ENCODE results near the gene VPS37C.

DNA sequence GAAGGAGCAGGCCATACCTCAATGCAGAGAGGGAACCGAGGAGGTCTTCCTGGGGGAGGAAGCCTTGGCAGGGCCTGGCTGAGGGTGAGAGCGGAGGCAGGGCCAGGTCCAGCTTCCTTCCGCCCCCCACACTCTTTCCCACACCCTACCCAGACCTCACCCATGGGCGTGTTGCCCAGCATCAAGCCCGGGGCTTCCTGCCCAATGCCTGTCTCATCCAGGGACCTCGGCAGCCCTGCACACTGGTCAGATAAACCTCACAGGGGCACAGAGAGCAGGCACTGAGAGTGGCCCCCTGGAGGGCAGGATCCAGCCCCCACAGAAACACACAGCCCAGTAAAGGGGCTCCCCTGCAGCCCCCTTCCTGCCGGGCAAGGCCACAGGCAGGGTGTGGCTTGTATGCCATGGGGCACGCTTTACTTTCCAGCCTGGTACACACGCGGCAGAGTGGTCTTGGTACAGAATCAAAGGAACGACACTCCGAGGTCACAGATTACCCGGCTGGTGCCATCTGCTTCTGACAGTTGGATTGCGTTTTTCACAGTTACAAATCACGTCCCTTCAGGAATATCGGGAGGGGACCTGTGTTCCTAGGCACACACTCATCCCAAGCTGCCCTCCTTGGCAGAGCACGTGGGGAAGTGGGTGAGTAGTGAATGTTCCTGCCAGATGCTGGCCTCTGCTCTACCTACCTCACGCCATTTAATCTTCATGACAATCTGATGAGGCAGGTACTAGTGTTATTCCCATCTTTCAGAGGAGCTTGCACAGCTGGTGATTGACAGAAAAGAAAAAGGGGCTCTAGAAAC lies 79.0 kb downstream of the VPS37C start:
- TF ChIP-seq, protein P1, sequence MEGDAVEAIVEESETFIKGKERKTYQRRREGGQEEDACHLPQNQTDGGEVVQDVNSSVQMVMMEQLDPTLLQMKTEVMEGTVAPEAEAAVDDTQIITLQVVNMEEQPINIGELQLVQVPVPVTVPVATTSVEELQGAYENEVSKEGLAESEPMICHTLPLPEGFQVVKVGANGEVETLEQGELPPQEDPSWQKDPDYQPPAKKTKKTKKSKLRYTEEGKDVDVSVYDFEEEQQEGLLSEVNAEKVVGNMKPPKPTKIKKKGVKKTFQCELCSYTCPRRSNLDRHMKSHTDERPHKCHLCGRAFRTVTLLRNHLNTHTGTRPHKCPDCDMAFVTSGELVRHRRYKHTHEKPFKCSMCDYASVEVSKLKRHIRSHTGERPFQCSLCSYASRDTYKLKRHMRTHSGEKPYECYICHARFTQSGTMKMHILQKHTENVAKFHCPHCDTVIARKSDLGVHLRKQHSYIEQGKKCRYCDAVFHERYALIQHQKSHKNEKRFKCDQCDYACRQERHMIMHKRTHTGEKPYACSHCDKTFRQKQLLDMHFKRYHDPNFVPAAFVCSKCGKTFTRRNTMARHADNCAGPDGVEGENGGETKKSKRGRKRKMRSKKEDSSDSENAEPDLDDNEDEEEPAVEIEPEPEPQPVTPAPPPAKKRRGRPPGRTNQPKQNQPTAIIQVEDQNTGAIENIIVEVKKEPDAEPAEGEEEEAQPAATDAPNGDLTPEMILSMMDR (IDR thresholded peaks at IDR 0.05; ENCODE audit: low read length) = no peak
- TF ChIP-seq EZH2 (optimal IDR thresholded peaks at IDR 0.05; ENCODE audit: low read depth, low read length) = no peak
- TF ChIP-seq EZH2phosphoT487 (IDR thresholded peaks at IDR 0.05; ENCODE audit: low read length) = no peak
